Adrenal gland (tissue), 12 donors: ENCODE measurements around the gene PNKP. TPM values are rescaled to one million over a fixed set of nuclear protein-coding genes. Genes with fewer than 3 reads are reported as not detected.
A peak's percentile ranks its signal among the peaks of the same experiment; 100 is the strongest.

ENCODE experiments used
- DNase-seq, 7 donors: peaks; one replicate each; pipeline ENCODE4 v3.0.0-alpha.2; 2019 to 2020
- H3K27ac ChIP-seq, 5 donors: fragments of 200-600 bp; sonication (generic) in 4 of 5; 1 replicate in 3 of 5; 2 replicates in 2 of 5; pipeline versions ENCODE4 v1.5.1 to v1.8.0; 2016 to 2020; ENCODE audit warnings: mild to moderate bottlenecking in 1 of 5
- H3K27me3 ChIP-seq: fragments of 200-600 bp; 2 replicates; pipeline ENCODE4 v1.8.0; 2021
- H3K36me3 ChIP-seq, 2 donors: fragments of 200-600 bp; replicated peaks in 1 of 2; 1 replicate in 1 of 2; 2 replicates in 1 of 2; pipeline versions ENCODE4 v1.5.1 to v1.8.0; 2018 to 2022
- H3K4me1 ChIP-seq, 2 donors: fragments of 200-600 bp; replicated peaks in 1 of 2; 1 replicate in 1 of 2; 2 replicates in 1 of 2; pipeline versions ENCODE4 v1.5.1 to v1.8.0; 2018 to 2021
- H3K4me3 ChIP-seq, 4 donors: fragments of 200-600 bp; sonication (generic) in 3 of 4; one replicate each; pipeline ENCODE4 v1.5.1; 2016 to 2018
- H3K9me3 ChIP-seq, 3 donors: fragments of 200-600 bp; sonication (generic) in 1 of 3; replicated peaks in 1 of 3; 1 replicate in 2 of 3; 2 replicates in 1 of 3; pipeline versions ENCODE4 v1.5.1 to v1.8.0; 2016 to 2021
- CTCF ChIP-seq, 6 experiments: fragments of 450-650 bp in 4 of 6; fragments of 200-600 bp in 2 of 6; sonication (generic) in 1 of 6; IDR thresholded peaks; 1 replicate in 5 of 6; 2 replicates in 1 of 6; pipeline versions ENCODE4 v1.5.1 to v1.8.0; 2016 to 2021; ENCODE audit warnings: antibody characterized with exemption in 6 of 6, mild to moderate bottlenecking in 2 of 6, moderate library complexity in 1 of 6
- POLR2A ChIP-seq, 2 donors: fragments of 450-650 bp; IDR thresholded peaks; one replicate each; pipeline ENCODE4 v1.6.1; 2017; ENCODE audit warnings: antibody characterized with exemption in 2 of 2, mild to moderate bottlenecking in 2 of 2, moderate library complexity in 1 of 2
- WGBS, 4 donors: extraction: QIAGEN DNeasy Blood & Tissue Kit in 2 of 4; methylation state at CpG; one replicate each; pipeline versions ENCODE4 v1.1.5 to v1.1.7; 2013 to 2017; 5-methylcytosine and 5-hydroxymethylcytosine counted together
- intact Hi-C, 2 donors: fragments of 100-400 bp; cut with DNase I; formaldehyde crosslinking; loops; one replicate each; pipeline versions ENCODE4 v1.14.1 to v1.15.0; 2022 to 2023
- polyA plus RNA-seq, 3 donors: library from polyadenylated mRNA; stranded (reverse); fragments of 200-250 nt in 2 of 3; fragments of 350-450 nt in 1 of 3; fragmentation: Illumina TruSeq in 1 of 3; extraction: RNeasy Lipid Tissue Mini Kit (QIAGEN cat#74804) in 1 of 3; gene quantifications; one replicate each; pipeline ENCODE4 v1.2.3, GENCODE V29; 2013 to 2014
- total RNA-seq, 9 donors: library from RNA; depleted of rRNA in 4 of 9; stranded (reverse); fragments of >200 nt in 4 of 9; fragments of 120-200 nt in 1 of 9; fragmentation: NEBNext Ultra II Directional in 1 of 9; extraction: Animal tissue kit (Norgen Biotek cat#: 25700) in 1 of 9; gene quantifications; one replicate each; pipeline versions ENCODE4 v1.1.0 to v1.2.4, GENCODE V29; 2013 to 2023
- donor health status: healthy with polysubstance abuse.
- donor health status: Bipolar disorder and iron deficiency.
- donor health status: DM: yes; HTN: yes; CAD: no.
- donor health status: DM: no; HTN: no; CAD: no.
- donor health status: DM: no; HTN: no; CAD: no.
- donor health status: DM: yes; HTN: yes; CAD: no.

PNKP gene
- total and polyA plus RNA-seq, 12 donors, result 40.7 to 344 (median 100) TPM

DNA sequence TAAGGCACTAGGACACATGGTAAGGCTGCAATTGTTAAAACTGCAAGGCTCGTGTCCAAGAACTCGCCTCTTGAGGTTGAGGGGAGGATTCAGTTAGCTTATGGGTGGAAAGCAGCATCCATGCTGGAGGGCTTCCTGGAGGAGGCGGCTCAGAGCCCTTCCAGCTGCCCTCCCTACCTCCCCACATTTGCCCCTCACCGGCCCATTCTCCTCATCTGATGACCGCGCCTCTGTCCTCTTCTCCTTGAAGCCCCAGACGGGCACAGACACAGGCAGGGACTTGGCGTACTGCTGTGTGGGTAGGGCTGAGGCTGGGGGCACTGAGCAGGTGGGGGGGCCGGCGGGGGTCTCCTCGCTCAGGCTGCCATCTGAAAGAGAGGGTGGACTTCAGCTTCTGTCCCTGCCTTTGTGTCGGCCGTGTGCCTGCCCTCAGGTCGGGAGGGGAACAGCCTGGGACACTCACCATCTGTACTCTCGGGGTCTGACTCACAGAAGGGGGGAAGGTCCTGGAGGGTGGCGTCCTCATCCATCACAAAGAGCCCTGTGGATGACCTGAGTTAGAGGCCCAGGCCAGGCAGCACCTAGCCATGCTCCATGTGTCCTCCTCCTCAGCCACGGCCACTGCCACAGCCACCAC lies 4.1 kb upstream of the PNKP start:
- Histone ChIP-seq H3K27ac (peak overlapping the region in 3 of 5 donors; percentile 38 to 94 (median 94)), H3K27me3 (no peaks in the 10 kb centered on the region), H3K36me3 (peaks cover 0 to 7% of the 10 kb centered on the region in 2 donors), H3K4me3 (no peak overlapping the region), H3K4me1 (peaks cover 33 to 53% of the 10 kb centered on the region in 2 donors), H3K9me3 (no peaks in the 10 kb centered on the region)
- WGBS, 4 donors, result 84 to 86% (median 85%) methylated on average over 13 to 17 of the region's 17 CpGs
- TF ChIP-seq CTCF (IDR thresholded peaks at IDR 0.05), result no peak
- intact Hi-C loops, result no loop called here
- DNase-seq, result peak in 3 of 7 donors; percentile 47 to 53 (median 48)

DNA sequence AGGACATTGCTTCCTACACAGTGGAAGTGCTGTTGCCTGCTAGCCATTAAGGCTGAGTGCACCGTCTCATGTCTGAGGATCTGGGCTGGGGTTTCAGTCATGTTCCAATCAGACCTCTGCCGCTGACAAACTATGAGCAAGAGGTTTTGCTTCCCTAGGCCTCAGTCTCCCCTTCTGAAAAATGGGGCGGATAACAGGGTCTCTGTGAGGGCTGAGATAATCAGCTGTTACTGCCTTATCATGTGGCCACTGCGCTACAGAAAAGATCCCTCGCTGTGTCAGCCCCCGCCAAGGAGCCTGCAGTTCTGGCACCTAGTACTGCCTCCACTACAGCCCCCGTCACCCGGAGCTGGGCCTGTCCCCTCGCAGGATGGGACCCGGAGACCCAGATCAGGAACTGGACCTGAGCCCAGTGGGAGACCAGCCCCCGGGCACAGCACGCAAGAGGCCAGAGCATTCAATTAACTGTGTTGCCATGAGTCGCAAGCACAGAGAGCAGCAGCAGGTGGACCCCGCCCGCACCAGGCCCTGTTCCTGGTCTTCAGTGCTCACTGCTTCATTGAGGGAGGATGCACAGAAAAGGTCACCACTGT lies 3.0 kb upstream of the PNKP start:
- Histone ChIP-seq H3K9me3 (no peaks in the 10 kb centered on the region), H3K27me3 (no peaks in the 10 kb centered on the region), H3K4me1 (peaks cover 40 to 59% of the 10 kb centered on the region in 2 donors), H3K36me3 (peaks cover 0 to 7% of the 10 kb centered on the region in 2 donors), H3K27ac (peak overlapping the region; percentile 83 to 98 (median 94)), H3K4me3 (peak overlapping the region in 2 of 4 donors; percentile 12 to 70)
- DNase-seq, result peak in 6 of 7 donors; percentile 33 to 77 (median 56)
- 61 to 73% (median 68%) methylated on average over 4 to 15 of the region's 15 CpGs for WGBS, 4 donors
- intact Hi-C loops, result no loop called here
- TF ChIP-seq CTCF (IDR thresholded peaks at IDR 0.05), result no peak
- no peak for TF ChIP-seq POLR2A (IDR thresholded peaks at IDR 0.05)

DNA sequence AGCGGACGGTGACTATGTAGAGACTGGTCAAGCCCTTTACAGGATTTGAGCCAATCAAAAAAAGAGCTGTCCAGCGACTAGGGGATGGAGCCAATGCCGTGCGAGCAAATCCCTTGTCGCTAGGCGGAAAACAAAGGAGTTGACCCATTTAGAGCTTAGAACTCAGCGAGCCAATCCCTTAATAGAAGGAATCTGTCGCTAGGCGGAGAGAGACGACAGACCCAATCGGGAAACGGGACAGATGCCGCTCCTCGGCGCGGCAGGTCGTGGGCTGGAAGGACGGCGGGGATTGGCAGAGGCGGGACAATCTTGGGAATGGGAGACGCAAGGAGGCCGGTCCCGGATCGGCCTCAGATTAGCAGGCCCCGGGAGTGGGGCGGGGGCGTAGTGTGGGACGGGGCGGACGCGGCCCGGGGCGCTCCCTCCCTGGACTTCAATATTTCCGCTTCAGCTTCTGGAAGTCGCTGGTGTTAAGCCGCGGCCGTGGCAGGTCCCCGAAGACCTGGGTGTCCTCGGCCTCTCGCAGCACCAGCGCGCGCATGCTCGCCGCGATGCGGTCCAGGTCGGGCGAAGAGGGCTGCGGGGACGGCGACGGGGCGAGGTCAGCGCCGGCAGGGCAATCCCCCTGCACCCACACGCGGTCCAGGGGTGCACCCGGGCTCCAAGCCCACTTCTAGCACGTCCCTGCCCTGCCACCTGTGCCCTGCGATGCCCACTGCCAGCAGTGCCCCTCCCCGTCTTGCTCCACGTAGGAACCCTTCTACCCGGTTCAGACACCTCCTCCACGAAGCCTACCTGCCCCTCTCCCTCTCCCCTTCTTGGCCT lies 2.3 kb upstream of the PNKP start:
- peaks cover 39 to 59% of the 10 kb centered on the region in 2 donors for H3K4me1 ChIP-seq
- peak overlapping the region in 2 of 4 donors; percentile 12 to 70 for H3K4me3 ChIP-seq
- intact Hi-C loops, result no loop called here
- DNase-seq, result peak; percentile 96 to 99 (median 97)
- H3K9me3 ChIP-seq, result no peaks in the 10 kb centered on the region
- H3K27ac ChIP-seq, result peak overlapping the region; percentile 83 to 98 (median 94)
- peaks cover 0 to 7% of the 10 kb centered on the region in 2 donors for H3K36me3 ChIP-seq
- peak in 1 of 6 experiments; percentile 11 for TF ChIP-seq CTCF (IDR thresholded peaks at IDR 0.05)
- peak; percentile 62 to 89 for TF ChIP-seq POLR2A (IDR thresholded peaks at IDR 0.05)
- WGBS, 4 donors, result 1% methylated on average over 22 to 67 of the region's 67 CpGs
- no peaks in the 10 kb centered on the region for H3K27me3 ChIP-seq

DNA sequence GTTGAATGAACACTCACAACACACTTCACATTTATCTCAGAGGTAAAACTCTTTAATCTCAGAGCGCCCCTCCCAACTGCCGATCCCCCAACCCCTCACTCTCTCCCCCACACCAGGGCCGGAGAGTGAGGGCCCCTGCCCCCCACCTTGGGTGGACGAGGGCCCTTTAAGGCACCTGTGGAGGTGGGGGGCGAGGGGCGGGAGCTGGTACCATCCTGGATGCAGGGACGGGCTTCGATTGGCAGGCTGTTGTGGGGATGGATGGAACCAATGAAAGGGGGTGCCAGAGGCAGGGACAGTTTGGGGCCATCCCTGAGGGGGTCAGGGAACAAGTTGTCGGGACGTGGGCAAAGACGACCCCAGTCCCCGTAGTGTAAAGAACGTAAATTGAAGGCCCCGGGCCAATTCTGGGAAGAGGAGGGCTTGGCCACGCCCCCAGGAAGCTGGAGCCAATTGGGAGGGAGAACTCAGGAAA lies 1.7 kb upstream of the PNKP start:
- WGBS, 4 donors, result 0 to 8% (median 4%) methylated on average over 9 to 15 of the region's 15 CpGs
- H3K4me3 ChIP-seq, result peak overlapping the region in 2 of 4 donors; percentile 8 to 39
- peaks cover 41 to 60% of the 10 kb centered on the region in 2 donors for H3K4me1 ChIP-seq
- peak overlapping the region; percentile 68 to 95 (median 85) for H3K27ac ChIP-seq
- peaks cover 0 to 11% of the 10 kb centered on the region in 2 donors for H3K36me3 ChIP-seq
- intact Hi-C loops, result no loop called here
- DNase-seq, result no peak
- no peaks in the 10 kb centered on the region for H3K27me3 ChIP-seq
- no peaks in the 10 kb centered on the region for H3K9me3 ChIP-seq
- TF ChIP-seq CTCF (IDR thresholded peaks at IDR 0.05), result no peak
- TF ChIP-seq POLR2A (IDR thresholded peaks at IDR 0.05), result no peak
